DOHH2 (cell line): ENCODE measurements around the gene EVA1C.

Experiments
- H3F3A ChIP-seq: fragments of 200-600 bp; sonication (generic), shearing (Covaris generic); 2 replicates; pipeline ENCODE4 v1.6.0; 2016; ENCODE audit warnings: antibody characterized with exemption, mild to moderate bottlenecking; ENCODE audit not compliant: control insufficient read depth, insufficient read depth
- H3K27ac ChIP-seq: fragments of 200-600 bp; sonication (generic); 2 replicates; pipeline ENCODE4 v1.5.1; 2014; ENCODE audit warnings: low read depth, mild to moderate bottlenecking, low read length, moderate library complexity
- H3K27me3 ChIP-seq: fragments of 200-600 bp; sonication (generic); 2 replicates; pipeline ENCODE4 v1.6.1; 2014; ENCODE audit warnings: mild to moderate bottlenecking, low read length, mixed read lengths; ENCODE audit not compliant: control insufficient read depth
- H3K36me3 ChIP-seq: fragments of 200-600 bp; sonication (generic); 2 replicates; pipeline ENCODE4 v1.6.1; 2014; ENCODE audit warnings: mild to moderate bottlenecking, low read length, moderate library complexity, mixed read lengths; ENCODE audit not compliant: control insufficient read depth
- H3K4me1 ChIP-seq: fragments of 200-600 bp; sonication (generic); 2 replicates; pipeline ENCODE4 v1.6.1; 2014; ENCODE audit warnings: mild to moderate bottlenecking, low read length, mixed read lengths; ENCODE audit not compliant: control insufficient read depth
- H3K4me2 ChIP-seq: fragments of 200-600 bp; sonication (generic); 2 replicates; pipeline ENCODE4 v1.6.0; 2014; ENCODE audit warnings: mild to moderate bottlenecking, low read length, moderate library complexity
- H3K4me3 ChIP-seq: fragments of 200-600 bp; sonication (generic); 2 replicates; pipeline ENCODE4 v1.5.1; 2014; ENCODE audit warnings: mild to moderate bottlenecking, low read length, mixed read lengths
- H3K79me2 ChIP-seq: fragments of 200-600 bp; sonication (generic); 2 replicates; pipeline ENCODE4 v1.6.1; 2014; ENCODE audit warnings: mild to moderate bottlenecking, low read length, mixed read lengths; ENCODE audit not compliant: control insufficient read depth
- H3K9me2 ChIP-seq: fragments of 200-600 bp; sonication (generic); replicated peaks from 2 replicates; pipeline ENCODE4 v1.6.1; 2014; ENCODE audit warnings: mild to moderate bottlenecking, low read length, mixed read lengths; ENCODE audit not compliant: control insufficient read depth
- H3K9me3 ChIP-seq: fragments of 200-600 bp; sonication (generic); 2 replicates; pipeline ENCODE4 v1.6.1; 2014; ENCODE audit warnings: antibody characterized with exemption, low read length, mixed read lengths; ENCODE audit not compliant: control insufficient read depth, insufficient read depth
- H4K20me1 ChIP-seq: fragments of 200-600 bp; sonication (generic); 2 replicates; pipeline ENCODE4 v1.6.0; 2014; ENCODE audit warnings: low read depth, mild to moderate bottlenecking, antibody characterized with exemption, low read length, moderate library complexity; ENCODE audit not compliant: control insufficient read depth, insufficient read depth
- CTCF ChIP-seq: fragments of 200-600 bp; sonication (generic); IDR thresholded peaks from one replicate; pipeline ENCODE4 v1.5.1; 2014; ENCODE audit warnings: antibody characterized with exemption, mild to moderate bottlenecking, low read depth, low read length; ENCODE audit not compliant: poor library complexity, severe bottlenecking
- EZH2phosphoT487 ChIP-seq: fragments of 200-600 bp; sonication (generic); IDR thresholded peaks from 2 replicates; pipeline ENCODE4 v1.6.1; 2017; ENCODE audit warnings: borderline replicate concordance, mild to moderate bottlenecking, antibody characterized with exemption, low read length, moderate library complexity, mixed read lengths

EVA1C gene

GRCh38 chr21:32469628-32470027, 57.1 kb downstream of the EVA1C start:
- Histone ChIP-seq H3F3A (no peaks in the 10 kb centered on the region), H3K4me3 (no peak overlapping the region), H3K36me3 (no peaks in the 10 kb centered on the region), H4K20me1 (no peaks in the 10 kb centered on the region), H3K4me1 (no peaks in the 10 kb centered on the region), H3K27me3 (no peaks in the 10 kb centered on the region), H3K79me2 (no peaks in the 10 kb centered on the region), H3K4me2 (no peak overlapping the region), H3K9me3 (no peaks in the 10 kb centered on the region), H3K9me2 (no peaks in the 10 kb centered on the region), H3K27ac (no peak overlapping the region)
- TF ChIP-seq EZH2phosphoT487 (no peak), CTCF (no peak)

- Histone ChIP-seq H3K27me3 (no peaks in the 10 kb centered on the region), H3K9me2 (no peaks in the 10 kb centered on the region), H3K79me2 (no peaks in the 10 kb centered on the region), H3K36me3 (no peaks in the 10 kb centered on the region), H4K20me1 (no peaks in the 10 kb centered on the region), H3K4me1 (no peaks in the 10 kb centered on the region), H3K9me3 (no peaks in the 10 kb centered on the region), H3F3A (no peaks in the 10 kb centered on the region), H3K4me3 (no peak overlapping the region), H3K27ac (no peak overlapping the region), H3K4me2 (no peak overlapping the region)
- TF ChIP-seq CTCF (no peak), EZH2phosphoT487 (no peak)
These were observed 57.7 kb downstream of the EVA1C start for GRCh38 chr21:32470206-32470605.

GRCh38 chr21:32472890-32473765, 60.6 kb downstream of the EVA1C start:
- no peaks in the 10 kb centered on the region for H3K79me2 ChIP-seq
- TF ChIP-seq EZH2phosphoT487 (no peak), CTCF (no peak)
- H3K4me3 ChIP-seq: no peak overlapping the region
- no peaks in the 10 kb centered on the region for H3F3A ChIP-seq
- no peak overlapping the region for H3K27ac ChIP-seq
- H3K9me3 ChIP-seq: no peaks in the 10 kb centered on the region
- H4K20me1 ChIP-seq: no peaks in the 10 kb centered on the region
- no peaks in the 10 kb centered on the region for H3K4me1 ChIP-seq
- no peaks in the 10 kb centered on the region for H3K36me3 ChIP-seq
- no peaks in the 10 kb centered on the region for H3K9me2 ChIP-seq
- no peaks in the 10 kb centered on the region for H3K27me3 ChIP-seq
- no peak overlapping the region for H3K4me2 ChIP-seq
